ENCODE data around the gene DSG3. TPM values are rescaled to one million over a fixed set of nuclear protein-coding genes. Genes with fewer than 3 reads are reported as not detected.
A peak's percentile ranks its signal among the peaks of the same experiment; 100 is the strongest.

The DSG3 gene
- 172 to 488 TPM (median 259 TPM) in 3 replicates for polyA plus RNA-seq
- polyA plus RNA-seq (2011; ENCODE audit: low read depth): 288 TPM
- 59.0 and 114 TPM in 2 replicates for polyA plus RNA-seq (2011; cell fraction: cytosol; rRNA removed)
- 495 and 579 TPM in 2 replicates for polyA plus RNA-seq (2011; cell fraction: nucleus; rRNA removed)
- polyA plus RNA-seq (2012; ENCODE audit: low replicate concordance): 132 and 436 TPM in 2 replicates
- 95.0 to 692 TPM (median 426 TPM) in 3 replicates for polyA minus RNA-seq
- 153 TPM for polyA minus RNA-seq (2011; cell fraction: cytosol; rRNA and poly(A)+ RNA removed)
- polyA minus RNA-seq (2011; cell fraction: nucleus; rRNA and poly(A)+ RNA removed): 734 and 1,189 TPM in 2 replicates

DNA sequence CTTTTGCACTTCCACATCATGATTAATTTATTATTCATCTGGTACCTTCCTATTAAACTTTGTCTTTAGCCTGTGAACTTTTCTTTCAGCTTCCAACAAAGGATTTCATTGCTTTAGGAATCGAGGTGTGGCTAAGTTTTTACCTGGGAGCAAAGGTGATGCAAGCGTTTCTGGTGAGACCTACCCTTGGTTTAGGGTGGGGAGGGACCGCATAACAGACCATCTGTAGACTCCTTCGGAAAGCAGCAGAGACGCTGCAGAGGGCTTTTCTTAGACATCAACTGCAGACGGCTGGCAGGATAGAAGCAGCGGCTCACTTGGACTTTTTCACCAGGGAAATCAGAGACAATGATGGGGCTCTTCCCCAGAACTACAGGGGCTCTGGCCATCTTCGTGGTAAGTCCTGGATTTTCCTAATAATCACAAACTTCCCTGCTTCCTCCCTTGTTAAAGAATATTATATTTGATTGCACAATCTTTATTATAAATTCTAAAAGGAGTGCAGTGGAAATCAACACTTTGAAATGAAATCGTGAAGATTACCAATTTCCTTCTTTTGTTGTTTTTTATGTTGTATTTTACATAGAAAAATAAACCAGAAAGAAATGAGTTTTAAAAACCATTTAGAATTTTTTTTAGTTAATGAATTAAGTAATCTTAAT lies at the start of gene DSG3:
DSG3 (plus strand) TSS at position 212 of the 662 bp plus-strand sequence; CDS start at position 349, 137 bp downstream.
- peaks cover 0 to 14% of the 10 kb centered on the region in 2 experiments for H3K36me3 ChIP-seq (ENCODE audit: control insufficient read depth in 2 of 2, extremely low read depth in 1 of 2, insufficient read depth in 2 of 2, low read length in 2 of 2)
- no peaks in the 10 kb centered on the region for H4K20me1 ChIP-seq (ENCODE audit: control insufficient read depth, extremely low read depth, insufficient read depth, low read length)
- peaks cover 51% of the 10 kb centered on the region for H3K79me2 ChIP-seq (ENCODE audit: control insufficient read depth, insufficient read depth, low read length)
- peak within 1 kb of the TSS; percentile 59 for H2AFZ ChIP-seq (ENCODE audit: control insufficient read depth, low read length)
- TF ChIP-seq, protein P1, sequence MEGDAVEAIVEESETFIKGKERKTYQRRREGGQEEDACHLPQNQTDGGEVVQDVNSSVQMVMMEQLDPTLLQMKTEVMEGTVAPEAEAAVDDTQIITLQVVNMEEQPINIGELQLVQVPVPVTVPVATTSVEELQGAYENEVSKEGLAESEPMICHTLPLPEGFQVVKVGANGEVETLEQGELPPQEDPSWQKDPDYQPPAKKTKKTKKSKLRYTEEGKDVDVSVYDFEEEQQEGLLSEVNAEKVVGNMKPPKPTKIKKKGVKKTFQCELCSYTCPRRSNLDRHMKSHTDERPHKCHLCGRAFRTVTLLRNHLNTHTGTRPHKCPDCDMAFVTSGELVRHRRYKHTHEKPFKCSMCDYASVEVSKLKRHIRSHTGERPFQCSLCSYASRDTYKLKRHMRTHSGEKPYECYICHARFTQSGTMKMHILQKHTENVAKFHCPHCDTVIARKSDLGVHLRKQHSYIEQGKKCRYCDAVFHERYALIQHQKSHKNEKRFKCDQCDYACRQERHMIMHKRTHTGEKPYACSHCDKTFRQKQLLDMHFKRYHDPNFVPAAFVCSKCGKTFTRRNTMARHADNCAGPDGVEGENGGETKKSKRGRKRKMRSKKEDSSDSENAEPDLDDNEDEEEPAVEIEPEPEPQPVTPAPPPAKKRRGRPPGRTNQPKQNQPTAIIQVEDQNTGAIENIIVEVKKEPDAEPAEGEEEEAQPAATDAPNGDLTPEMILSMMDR (optimal IDR thresholded peaks at IDR 0.05 in 1 of 3, IDR thresholded peaks at IDR 0.05 in 1 of 3, conservative IDR thresholded peaks at IDR 0.05 in 1 of 3; ENCODE audit: extremely low read depth in 1 of 3, insufficient read depth in 2 of 3, low read length in 3 of 3): no peak
- TF ChIP-seq EZH2 (IDR thresholded peaks at IDR 0.05; ENCODE audit: low read length): no peak
- H3K4me1 ChIP-seq (ENCODE audit: control insufficient read depth, extremely low read depth, insufficient read depth, low read length): peaks cover 30% of the 10 kb centered on the region
- H3K9me3 ChIP-seq (ENCODE audit: control insufficient read depth, low read depth, low read length): no peaks in the 10 kb centered on the region
- no peaks in the 10 kb centered on the region for H3K27me3 ChIP-seq (ENCODE audit: control insufficient read depth, extremely low read depth, insufficient read depth, low read length)
- peak; percentile 97 for FAIRE-seq
- peak within 1 kb of the TSS; percentile 47 to 98 (median 89) for H3K4me3 ChIP-seq (ENCODE audit: control insufficient read depth in 2 of 3, extremely low read depth in 1 of 3, insufficient read depth in 2 of 3, low read depth in 1 of 3, low read length in 3 of 3)
- dilution Hi-C loops (cut with MboI; ENCODE audit: extremely low pct_ligation_motif_present, low sequenced_read_pairs): no loop called here
- peak within 1 kb of the TSS; percentile 94 for H3K4me2 ChIP-seq (ENCODE audit: control insufficient read depth, extremely low read depth, insufficient read depth, low read depth, low read length)
- DNase-seq (ENCODE audit: low read depth, low spot score): peak; percentile 85
- H3K9me1 ChIP-seq (ENCODE audit: control insufficient read depth, extremely low read depth, insufficient read depth, low read length): no peaks in the 10 kb centered on the region
- H3K27ac ChIP-seq (ENCODE audit: control insufficient read depth, insufficient read depth, low read length): peak within 1 kb of the TSS; percentile 98
- H3K9ac ChIP-seq (ENCODE audit: control insufficient read depth, extremely low read depth, insufficient read depth, low read length): peak within 1 kb of the TSS; percentile 88

DNA sequence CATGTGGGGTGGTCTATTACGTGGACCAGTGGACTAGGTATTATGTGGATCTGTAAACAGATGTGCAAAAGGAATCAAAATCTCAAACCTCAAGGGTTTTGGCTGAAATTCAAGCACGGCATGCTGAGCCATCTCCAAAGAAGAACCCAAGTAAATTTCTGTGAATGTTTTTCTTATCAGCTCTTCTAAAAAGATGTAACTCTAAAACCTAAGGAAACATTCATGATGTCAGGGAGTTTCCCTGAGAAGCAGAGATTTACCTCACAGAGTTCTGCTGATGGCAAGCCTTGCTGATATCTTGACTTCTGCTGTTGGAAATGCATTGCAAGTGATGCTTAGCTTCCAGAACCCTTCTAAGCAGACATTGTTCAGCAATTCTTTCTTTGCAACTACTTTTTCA lies 49.4 kb upstream of the DSG3 start:
- H2AFZ ChIP-seq (ENCODE audit: control insufficient read depth, low read length): no peak overlapping the region
- FAIRE-seq (peak; percentile 73), DNase-seq (ENCODE audit: low read depth, low spot score) (no peak)
- H3K9ac ChIP-seq (ENCODE audit: control insufficient read depth, extremely low read depth, insufficient read depth, low read length): no peak overlapping the region
- H4K20me1 ChIP-seq (ENCODE audit: control insufficient read depth, extremely low read depth, insufficient read depth, low read length): no peaks in the 10 kb centered on the region
- H3K4me3 ChIP-seq (ENCODE audit: control insufficient read depth in 2 of 3, extremely low read depth in 1 of 3, insufficient read depth in 2 of 3, low read depth in 1 of 3, low read length in 3 of 3): no peak overlapping the region
- no peak for TF ChIP-seq EZH2 (IDR thresholded peaks at IDR 0.05; ENCODE audit: low read length)
- TF ChIP-seq, protein P1 (optimal IDR thresholded peaks at IDR 0.05 in 1 of 3, IDR thresholded peaks at IDR 0.05 in 1 of 3, conservative IDR thresholded peaks at IDR 0.05 in 1 of 3; ENCODE audit: extremely low read depth in 1 of 3, insufficient read depth in 2 of 3, low read length in 3 of 3): no peak
- dilution Hi-C loops (cut with MboI; ENCODE audit: extremely low pct_ligation_motif_present, low sequenced_read_pairs): no loop called here
- H3K36me3 ChIP-seq (ENCODE audit: control insufficient read depth in 2 of 2, extremely low read depth in 1 of 2, insufficient read depth in 2 of 2, low read length in 2 of 2): no peaks in the 10 kb centered on the region
- no peak overlapping the region for H3K4me2 ChIP-seq (ENCODE audit: control insufficient read depth, extremely low read depth, insufficient read depth, low read depth, low read length)
- H3K27me3 ChIP-seq (ENCODE audit: control insufficient read depth, extremely low read depth, insufficient read depth, low read length): no peaks in the 10 kb centered on the region
- H3K4me1 ChIP-seq (ENCODE audit: control insufficient read depth, extremely low read depth, insufficient read depth, low read length): no peaks in the 10 kb centered on the region
- no peak overlapping the region for H3K27ac ChIP-seq (ENCODE audit: control insufficient read depth, insufficient read depth, low read length)
- no peaks in the 10 kb centered on the region for H3K79me2 ChIP-seq (ENCODE audit: control insufficient read depth, insufficient read depth, low read length)
- H3K9me1 ChIP-seq (ENCODE audit: control insufficient read depth, extremely low read depth, insufficient read depth, low read length): no peaks in the 10 kb centered on the region
- H3K9me3 ChIP-seq (ENCODE audit: control insufficient read depth, low read depth, low read length): no peaks in the 10 kb centered on the region
